ENCODE results near the gene KLHL29. TPM values are rescaled to one million over a fixed set of nuclear protein-coding genes. Genes with fewer than 3 reads are reported as not detected.

KLHL29 gene
- total RNA-seq, 1 experiment from 2014 or later = 7.7 TPM

DNA sequence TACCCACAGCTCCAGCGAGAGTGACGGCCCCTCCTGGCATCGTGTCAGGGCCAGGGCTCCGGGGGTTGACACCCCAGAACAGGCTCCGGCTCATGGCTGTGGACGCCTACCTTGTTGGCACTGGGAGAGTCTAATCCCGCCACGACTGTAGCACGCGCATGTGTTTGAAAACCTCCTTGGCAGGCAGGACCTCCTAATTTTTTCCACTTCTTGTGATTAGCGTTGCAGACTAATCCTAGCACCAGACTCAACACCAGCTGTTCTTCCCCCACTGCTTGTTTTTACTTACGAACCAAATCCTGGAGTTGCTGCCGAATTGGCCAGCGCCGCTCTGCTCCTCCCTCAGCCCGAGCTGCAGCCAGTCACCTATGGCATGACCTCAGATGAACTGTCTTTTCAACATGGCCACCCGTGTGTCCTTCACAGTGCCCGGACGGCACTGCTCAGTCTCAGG is 110.7 kb downstream of the KLHL29 start:
- BruUV-seq (replicated peaks) = no TSS peak
- POLR2A ChIA-PET = no interaction called here
- H3K36me3 ChIP-seq (ENCODE audit: control insufficient read depth, insufficient read depth, low read length) = no peaks in the 10 kb centered on the region
- intact Hi-C loops (cut with micrococcal nuclease; ENCODE audit: unreplicated experiment) (no loop called here), in situ Hi-C loops (cut with HindIII; ENCODE audit: low pct_unique_long_range_greater_than_20kb, low sequenced_read_pairs) (no loop called here)
- H3K4me3 ChIP-seq (ENCODE audit: low read depth in 2 of 2, low read length in 2 of 2) = no peak overlapping the region
- TF ChIP-seq, protein P1, sequence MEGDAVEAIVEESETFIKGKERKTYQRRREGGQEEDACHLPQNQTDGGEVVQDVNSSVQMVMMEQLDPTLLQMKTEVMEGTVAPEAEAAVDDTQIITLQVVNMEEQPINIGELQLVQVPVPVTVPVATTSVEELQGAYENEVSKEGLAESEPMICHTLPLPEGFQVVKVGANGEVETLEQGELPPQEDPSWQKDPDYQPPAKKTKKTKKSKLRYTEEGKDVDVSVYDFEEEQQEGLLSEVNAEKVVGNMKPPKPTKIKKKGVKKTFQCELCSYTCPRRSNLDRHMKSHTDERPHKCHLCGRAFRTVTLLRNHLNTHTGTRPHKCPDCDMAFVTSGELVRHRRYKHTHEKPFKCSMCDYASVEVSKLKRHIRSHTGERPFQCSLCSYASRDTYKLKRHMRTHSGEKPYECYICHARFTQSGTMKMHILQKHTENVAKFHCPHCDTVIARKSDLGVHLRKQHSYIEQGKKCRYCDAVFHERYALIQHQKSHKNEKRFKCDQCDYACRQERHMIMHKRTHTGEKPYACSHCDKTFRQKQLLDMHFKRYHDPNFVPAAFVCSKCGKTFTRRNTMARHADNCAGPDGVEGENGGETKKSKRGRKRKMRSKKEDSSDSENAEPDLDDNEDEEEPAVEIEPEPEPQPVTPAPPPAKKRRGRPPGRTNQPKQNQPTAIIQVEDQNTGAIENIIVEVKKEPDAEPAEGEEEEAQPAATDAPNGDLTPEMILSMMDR (IDR thresholded peaks at IDR 0.05) = no peak
- TF ChIP-seq REST (IDR thresholded peaks at IDR 0.05; ENCODE audit: insufficient read depth in 1 of 2, low read depth in 2 of 2, low read length in 1 of 2) (no peak), TCF7L2 (IDR thresholded peaks at IDR 0.05; ENCODE audit: low read depth, low read length) (no peak), SIN3A (IDR thresholded peaks at IDR 0.05; ENCODE audit: borderline replicate concordance, insufficient read depth, low read depth, low read length) (no peak), POLR2AphosphoS5 (IDR thresholded peaks at IDR 0.05; ENCODE audit: low read depth, low read length) (no peak)
- no peak for ATAC-seq
- CTCF ChIA-PET = no interaction called here
- no peaks in the 10 kb centered on the region for H3K4me1 ChIP-seq (ENCODE audit: control insufficient read depth, insufficient read depth, low read length)
- no peak overlapping the region for H3K27ac ChIP-seq (ENCODE audit: low read length)
- no peaks in the 10 kb centered on the region for H3K27me3 ChIP-seq (ENCODE audit: control insufficient read depth, insufficient read depth, low read length)
- H3K9me3 ChIP-seq (ENCODE audit: control insufficient read depth, insufficient read depth, low read depth, low read length) = no peaks in the 10 kb centered on the region
- DNase-seq (ENCODE audit: low read depth, low spot score) = no peak

- no peak for ATAC-seq
Observed at GRCh38 chr2:23496456-23496855, 111.5 kb downstream of the KLHL29 start.

More at GRCh38 chr2:23496456-23496855, 111.5 kb downstream of the KLHL29 start:
- BruUV-seq (replicated peaks) = no TSS peak
- H3K36me3 ChIP-seq (ENCODE audit: control insufficient read depth, insufficient read depth, low read length) = no peaks in the 10 kb centered on the region
- TF ChIP-seq, protein P1 (IDR thresholded peaks at IDR 0.05) = no peak
- TF ChIP-seq POLR2AphosphoS5 (IDR thresholded peaks at IDR 0.05; ENCODE audit: low read depth, low read length) = no peak
- no peak for TF ChIP-seq SIN3A (IDR thresholded peaks at IDR 0.05; ENCODE audit: borderline replicate concordance, insufficient read depth, low read depth, low read length)
- TF ChIP-seq REST (IDR thresholded peaks at IDR 0.05; ENCODE audit: insufficient read depth in 1 of 2, low read depth in 2 of 2, low read length in 1 of 2) = no peak
- no peak for TF ChIP-seq TCF7L2 (IDR thresholded peaks at IDR 0.05; ENCODE audit: low read depth, low read length)
- POLR2A ChIA-PET = no interaction called here
- no peak overlapping the region for H3K4me3 ChIP-seq (ENCODE audit: low read depth in 2 of 2, low read length in 2 of 2)
- no peaks in the 10 kb centered on the region for H3K27me3 ChIP-seq (ENCODE audit: control insufficient read depth, insufficient read depth, low read length)
- intact Hi-C loops (cut with micrococcal nuclease; ENCODE audit: unreplicated experiment) (no loop called here), in situ Hi-C loops (cut with HindIII; ENCODE audit: low pct_unique_long_range_greater_than_20kb, low sequenced_read_pairs) (no loop called here)
- no peak overlapping the region for H3K27ac ChIP-seq (ENCODE audit: low read length)
- DNase-seq (ENCODE audit: low read depth, low spot score) = no peak
- no peaks in the 10 kb centered on the region for H3K4me1 ChIP-seq (ENCODE audit: control insufficient read depth, insufficient read depth, low read length)
- no peaks in the 10 kb centered on the region for H3K9me3 ChIP-seq (ENCODE audit: control insufficient read depth, insufficient read depth, low read depth, low read length)
- CTCF ChIA-PET = no interaction called here

All from Panc1 (cell line).